NCI-H1694 (cell line): ENCODE measurements around the gene CAMK2N2.

Source experiments
- DNase-seq: peaks from one replicate; lab custom pipeline; 2025; lab: John Stamatoyannopoulos, UW

Gene CAMK2N2

DNA sequence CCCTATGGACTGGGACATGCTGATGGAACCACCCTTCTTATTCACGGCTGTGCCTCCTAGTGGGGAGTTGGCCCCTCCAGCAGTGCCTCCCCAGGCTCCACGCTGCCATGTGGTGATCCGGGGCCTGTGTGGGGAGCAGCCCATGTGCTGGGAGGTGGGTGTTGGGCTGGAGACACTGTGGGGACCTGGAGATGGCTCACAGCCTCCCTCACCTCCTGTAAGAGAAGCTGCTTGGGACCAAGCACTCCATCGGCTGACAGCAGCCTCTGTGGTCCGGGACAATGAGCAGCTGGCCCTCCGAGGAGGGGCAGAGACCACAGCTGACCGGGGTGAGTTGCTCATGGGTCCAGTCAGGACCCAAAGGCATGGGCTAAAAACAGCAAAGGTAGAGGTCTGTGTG is 21.6 kb downstream of the CAMK2N2 start:
- no peak for DNase-seq

DNA sequence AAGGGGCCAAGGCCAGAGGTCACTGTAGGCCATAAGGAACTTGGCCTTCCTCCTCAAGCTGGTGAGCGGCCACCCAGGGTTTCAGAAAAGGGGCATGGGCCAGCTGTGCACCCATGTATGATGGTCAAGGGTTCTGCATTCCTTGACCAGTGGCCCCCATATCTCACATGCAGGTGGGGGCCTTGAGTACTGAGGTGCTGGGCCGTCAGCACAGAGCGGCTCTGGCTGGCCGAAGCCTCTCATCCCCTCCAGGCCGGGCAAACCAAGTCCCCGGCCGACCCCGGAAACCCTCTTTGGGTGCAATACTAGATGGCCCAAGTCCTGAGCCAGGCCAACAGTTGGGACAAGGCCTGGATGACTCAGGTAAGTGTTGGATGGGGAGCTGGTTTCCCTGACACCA is 22.1 kb downstream of the CAMK2N2 start:
- DNase-seq, result no peak

DNA sequence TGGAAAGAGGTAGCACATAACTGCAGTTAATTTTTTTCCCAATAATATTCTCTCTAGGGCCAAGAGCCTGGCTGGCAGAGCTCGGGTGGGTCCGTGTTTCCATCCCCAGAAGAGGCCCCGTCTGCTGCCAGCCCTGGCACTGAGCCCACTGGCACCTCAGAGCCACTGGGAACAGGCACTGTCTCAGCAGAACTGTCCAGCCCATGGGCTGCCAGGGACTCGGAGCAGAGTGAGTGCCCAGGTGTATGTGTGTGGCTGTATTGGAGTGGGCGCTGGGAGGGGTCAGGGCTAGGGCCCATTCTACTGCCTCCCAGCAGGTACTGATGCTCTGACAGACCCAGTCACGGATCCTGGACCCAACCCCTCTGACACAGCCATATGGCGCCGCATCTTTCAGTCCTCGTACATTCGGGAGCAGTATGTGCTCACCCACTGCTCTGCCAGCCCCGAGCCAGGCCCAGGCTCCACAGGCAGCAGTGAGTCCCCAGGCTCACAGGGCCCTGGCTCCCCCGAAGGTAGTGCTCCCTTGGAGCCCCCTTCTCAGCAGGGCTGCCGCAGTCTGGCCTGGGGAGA is 23.0 kb downstream of the CAMK2N2 start:
- DNase-seq, result peak; percentile 55

DNA sequence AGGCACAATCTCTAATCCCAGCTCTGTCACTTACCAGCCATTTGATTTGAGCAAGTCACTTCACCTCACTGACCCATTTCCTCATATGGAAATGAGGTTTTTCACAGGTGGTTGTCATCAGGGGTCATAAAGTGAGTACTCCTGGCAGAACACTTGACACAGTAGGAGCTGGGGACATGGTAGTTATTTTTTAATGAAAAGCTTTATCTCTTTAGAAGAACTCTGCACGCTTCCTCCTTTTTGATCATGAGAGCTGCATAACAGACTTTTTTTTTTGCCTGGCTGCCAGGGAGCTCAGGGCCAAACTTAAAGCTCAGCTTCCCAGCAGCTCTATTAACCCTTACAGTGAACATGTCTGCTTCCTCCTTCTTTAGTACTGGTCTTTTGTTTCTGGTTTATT is 23.5 kb downstream of the CAMK2N2 start:
- DNase-seq, result peak; percentile 41

DNA sequence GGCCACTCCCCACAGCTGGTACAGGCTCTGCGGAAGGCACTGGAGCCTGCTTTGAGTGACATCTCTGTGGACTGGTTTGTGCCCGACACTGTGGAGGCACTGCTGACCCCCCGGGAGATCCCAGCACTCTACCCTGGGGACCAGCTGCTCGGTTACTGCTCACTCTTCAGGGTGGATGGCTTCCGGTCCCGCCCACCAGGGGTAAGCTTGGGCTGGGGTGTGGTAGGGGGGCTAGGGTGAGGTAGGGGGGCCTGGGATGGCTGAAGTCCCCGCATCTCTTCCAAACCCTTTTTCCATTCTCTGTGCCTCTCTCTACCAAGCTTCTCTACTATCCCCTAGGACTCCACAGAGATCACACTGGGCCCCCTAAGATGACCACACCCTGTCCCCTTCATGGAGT is 24.1 kb downstream of the CAMK2N2 start:
- no peak for DNase-seq

DNA sequence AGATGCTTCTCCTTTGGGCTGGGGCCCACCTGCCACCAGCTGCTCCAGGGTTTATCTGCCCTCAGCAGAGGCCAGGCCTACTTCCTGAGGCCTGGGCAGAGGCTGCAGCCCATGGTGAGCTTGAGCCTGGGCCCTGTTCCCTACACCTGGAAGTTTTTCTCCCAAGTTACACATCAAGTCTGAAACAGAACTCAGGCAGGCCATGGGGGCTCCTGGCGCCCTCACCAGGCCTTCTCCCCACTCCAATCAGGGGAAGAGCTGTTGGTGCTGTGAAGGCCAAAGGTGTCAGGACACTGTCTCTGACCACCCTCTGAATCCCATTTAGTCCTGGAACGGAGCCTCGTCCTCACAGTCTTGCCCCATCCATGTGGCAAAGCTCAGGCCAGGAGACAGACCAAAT is 24.7 kb downstream of the CAMK2N2 start:
- DNase-seq, result no peak

DNA sequence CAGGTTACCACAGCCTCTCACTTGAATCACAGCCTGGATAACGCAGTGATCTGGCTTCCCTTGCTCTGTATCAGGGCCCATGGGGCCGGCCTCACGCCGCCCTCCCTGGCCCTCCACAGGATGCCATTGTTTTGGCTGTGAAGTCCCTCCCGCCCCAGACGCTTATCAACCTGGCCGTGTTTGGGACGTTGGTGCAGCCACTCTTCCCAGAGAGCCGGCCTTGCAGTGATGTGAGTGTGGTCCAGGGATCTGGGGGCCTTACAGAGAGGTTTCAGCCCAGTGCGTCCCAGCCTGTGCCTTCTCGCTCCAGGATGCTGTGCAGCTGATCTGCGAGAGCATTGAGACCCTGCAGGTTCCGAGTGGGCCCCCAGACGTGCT is 25.3 kb downstream of the CAMK2N2 start:
- DNase-seq, result no peak

DNA sequence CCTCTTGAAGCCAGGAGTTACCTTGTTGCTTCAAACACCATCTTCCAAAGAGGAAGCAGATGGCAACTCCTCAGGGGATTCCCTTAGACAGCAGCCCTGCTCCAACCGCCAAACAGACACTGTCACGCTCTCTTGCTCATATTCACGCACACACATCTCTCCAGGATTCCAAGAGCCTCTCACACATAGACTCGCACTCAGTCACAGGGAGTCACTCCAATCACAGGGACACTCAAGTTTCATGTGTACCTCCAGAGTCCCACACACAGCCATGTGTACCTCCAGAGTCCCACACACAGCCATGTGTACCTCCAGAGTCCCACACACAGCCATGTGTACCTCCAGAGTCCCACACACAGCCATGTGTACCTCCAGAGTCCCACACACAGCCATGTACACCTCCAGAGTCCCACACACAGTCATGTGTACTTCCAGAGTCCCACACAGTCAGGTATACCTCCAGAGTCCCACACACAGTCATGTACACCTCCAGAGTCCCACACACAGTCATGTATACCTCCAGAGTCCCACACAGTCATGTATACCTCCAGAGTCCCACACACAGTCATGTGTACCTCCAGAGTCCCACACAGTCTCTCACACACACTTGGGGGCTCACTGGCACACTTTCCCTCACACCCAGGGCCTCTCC is 25.8 kb downstream of the CAMK2N2 start:
- DNase-seq, result peak; percentile 71

DNA sequence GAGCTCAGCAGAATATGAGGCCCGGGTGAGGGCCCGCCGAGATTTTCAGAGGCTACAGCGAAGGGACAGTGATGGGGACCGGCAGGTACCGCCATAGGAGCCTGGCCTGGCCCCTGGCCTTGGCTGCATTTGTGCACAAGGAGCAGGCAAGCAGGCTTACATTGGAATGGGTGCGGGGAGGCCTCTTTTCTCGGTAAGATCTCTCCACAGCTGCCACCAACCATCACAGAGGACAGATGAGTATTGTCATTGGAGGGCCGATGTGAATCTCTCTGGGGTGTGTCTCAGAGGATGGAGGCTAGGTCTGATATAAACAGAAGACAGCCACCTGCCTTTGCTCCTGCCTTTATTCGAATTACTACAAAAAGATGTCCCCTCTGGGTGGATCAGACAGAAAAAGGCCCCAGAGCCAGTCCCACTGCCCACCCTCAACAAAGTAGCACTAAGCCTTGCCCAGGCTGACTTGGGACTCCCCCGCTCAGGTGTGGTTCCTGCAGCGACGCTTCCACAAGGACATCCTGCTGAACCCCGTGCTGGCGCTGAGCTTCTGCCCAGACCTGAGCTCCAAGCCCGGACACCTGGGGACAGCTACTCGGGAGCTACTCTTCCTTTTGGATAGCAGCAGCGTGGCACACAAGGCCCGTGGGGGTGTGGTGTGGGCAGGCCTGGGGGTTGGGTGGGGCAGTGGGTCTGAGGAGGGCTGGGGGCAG is 26.5 kb downstream of the CAMK2N2 start:
- no peak for DNase-seq

DNA sequence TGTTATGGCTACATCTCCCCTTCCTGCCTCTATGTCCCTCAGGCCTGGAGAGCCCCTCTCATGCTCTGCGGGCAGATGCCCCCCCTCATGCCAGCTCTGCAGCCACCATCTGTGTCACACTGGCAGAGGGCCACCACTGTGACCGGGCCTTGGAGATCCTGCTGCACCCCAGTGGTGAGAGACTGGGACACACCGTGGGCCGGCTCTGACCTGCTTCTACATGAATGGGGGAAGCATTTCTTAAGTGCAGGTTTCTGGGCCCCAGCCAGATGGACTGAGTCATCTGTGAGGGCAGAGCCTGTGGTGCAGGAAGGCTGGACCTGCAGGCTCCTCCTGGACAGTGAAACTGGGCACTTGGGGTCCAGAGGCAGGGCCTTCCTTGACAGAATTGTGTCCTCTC is 27.1 kb downstream of the CAMK2N2 start:
- DNase-seq, result no peak

DNA sequence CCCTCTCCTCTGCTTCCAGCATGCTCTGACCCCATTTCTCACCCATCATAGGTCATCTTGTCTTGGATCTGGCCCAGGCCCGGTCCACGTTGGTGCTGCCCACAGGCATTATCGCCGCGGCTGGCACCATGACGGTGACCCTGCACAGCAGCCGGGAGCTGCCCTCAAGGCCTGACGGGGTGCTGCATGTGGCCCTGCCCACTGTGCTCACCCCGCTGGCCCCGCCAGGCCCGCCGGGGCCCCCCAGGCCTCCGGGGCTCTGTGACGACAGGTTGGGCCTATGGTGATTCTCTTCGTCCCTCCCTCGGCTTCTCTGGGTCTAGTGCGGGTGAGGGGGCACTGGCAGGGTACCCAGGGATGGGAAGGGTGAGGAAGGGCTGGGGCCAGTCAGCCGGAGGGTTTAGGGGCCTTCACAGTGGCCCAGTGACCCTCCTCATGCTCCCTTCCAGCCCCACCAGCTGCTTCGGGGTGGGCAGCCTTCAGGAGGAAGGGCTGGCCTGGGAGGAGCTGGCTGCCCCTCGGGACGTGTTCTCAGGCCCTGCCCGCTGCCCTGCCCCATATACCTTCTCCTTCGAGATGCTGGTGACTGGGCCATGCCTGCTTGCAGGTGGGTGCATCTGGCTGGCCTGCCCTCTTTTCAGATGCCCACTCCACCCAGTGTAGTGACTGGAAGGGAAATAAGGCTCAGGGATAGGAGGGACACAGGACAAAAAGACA is 28.1 kb downstream of the CAMK2N2 start:
- no peak for DNase-seq

DNA sequence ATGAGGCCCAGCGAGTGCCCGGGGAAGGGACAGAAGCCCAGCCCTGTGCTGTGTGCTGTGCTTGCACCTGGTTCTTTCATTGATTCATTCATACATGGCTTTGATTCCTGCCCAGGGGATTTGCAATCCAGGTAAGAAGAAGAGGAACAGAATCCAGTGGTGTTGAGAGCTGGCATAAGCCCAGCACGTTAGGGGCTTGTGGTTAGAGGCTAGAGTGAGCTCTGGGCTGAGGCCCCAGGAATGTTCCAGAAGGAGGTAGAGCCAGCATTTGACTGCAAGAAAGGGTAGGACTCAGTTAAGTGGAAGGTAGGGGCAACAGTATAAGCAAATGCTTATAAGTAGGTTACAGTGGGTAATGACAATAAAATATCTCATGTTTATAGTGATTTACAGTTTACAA is 29.7 kb downstream of the CAMK2N2 start:
- no peak for DNase-seq

DNA sequence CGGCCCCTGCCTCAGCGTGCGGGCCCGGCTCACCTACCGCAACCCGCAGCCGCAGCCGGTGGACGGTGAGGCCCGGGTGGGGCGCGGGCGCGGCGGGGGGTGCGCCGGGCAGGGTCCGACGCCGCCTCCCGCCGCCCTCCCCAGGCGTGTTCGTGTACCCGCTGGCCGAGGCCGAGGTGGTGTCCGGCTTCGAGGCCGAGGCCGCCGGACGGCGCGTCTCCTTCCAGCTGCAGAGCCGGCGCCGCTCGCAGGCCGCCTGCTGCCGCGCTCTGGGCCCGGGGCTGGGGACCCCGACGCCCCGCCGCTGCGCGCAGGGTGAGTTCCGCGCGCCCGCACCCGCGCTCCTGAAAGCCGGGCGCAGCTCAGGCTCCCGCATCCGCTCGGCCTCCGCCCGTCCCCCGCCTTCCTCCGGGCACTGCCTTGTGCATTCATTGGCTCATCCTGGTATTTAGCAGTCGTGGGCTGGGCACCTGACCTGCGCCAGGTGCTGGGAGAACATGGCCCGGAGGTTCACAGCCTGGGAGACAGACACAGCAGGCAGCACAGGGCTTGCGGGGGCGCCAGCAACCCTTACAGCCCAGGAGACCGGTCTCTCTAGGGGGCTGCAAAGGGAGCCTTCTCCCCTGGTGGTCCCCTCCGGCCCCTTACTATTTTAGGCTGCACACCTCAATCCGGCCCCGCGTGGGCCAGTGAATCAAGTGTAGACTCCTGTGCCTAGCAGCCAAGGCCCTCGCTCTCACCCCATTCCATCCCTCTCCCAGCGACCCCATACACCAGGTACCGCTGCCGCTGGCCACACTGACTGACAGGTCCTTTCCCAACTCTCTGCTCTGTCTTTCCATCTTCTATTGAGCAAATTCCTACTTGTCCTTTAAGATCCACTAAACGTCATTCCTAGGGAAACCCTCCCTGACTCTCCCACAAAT is 30.5 kb downstream of the CAMK2N2 start:
- DNase-seq, result no peak

DNA sequence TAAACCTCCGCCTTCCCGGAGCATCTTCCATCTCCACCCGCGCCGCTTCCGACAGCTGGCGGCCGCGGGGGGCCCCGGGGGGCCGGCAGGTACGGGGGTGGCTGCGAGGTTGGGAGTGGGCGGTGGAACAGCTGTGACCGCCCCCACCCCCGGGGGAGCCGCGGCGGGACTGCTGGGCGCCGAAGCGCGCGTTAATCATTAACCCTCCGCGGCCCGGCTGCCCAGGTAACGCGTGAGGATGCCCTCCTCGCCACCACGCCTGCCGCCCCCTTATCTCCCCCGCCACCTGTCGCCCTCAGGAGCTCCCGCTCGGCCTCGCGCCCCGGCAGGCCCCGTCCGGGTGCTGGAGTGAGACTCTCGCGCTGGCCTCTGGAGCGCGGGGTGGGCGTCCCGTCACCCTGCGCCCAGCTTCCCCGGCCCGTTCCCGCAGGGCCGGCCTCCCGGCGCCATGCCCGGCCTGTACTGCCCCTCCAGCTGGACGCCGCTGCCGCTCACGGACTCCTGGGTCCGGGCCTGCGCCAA is 31.2 kb downstream of the CAMK2N2 start:
- DNase-seq, result no peak

DNA sequence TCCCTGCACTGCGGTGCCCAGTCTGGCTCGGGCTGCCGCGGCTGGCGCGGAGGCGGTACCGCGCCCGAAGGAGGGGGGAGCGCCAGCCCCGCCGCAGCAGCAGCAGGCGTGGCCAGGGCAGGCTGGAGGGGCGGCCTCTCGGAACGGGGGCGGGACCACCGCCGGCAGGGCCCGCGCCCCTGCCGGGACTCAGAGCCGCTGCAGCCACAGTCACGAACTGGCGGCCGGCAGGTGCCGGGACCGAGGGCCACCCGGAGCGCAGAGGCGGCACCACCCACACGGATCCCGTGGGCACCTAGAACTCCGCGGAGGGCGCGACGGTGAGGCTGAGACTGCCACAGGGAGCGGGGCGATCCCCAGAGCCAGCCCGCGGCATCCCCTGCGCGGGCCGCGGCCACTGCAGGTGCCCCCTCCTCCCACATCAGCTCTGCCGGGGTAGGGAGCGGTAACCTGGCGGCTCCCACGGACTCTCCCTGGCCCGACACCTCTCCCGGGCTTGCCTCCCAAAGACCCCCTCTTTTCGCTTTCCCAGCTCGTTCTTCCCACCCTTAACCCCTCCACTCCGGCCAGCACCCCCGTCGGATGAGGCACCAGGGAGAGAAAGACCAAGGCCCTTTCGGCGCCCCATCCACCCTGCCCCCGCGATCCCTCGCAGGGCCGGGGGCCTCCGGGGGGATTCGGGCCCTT is 31.8 kb downstream of the CAMK2N2 start, which contains the start of gene VWA5B2:
Gene VWA5B2, plus strand, starts transcription at position 192 of the 687 bp plus-strand sequence. CDS start 944 bp downstream, outside the sequence.
- DNase-seq, result peak; percentile 55

DNA sequence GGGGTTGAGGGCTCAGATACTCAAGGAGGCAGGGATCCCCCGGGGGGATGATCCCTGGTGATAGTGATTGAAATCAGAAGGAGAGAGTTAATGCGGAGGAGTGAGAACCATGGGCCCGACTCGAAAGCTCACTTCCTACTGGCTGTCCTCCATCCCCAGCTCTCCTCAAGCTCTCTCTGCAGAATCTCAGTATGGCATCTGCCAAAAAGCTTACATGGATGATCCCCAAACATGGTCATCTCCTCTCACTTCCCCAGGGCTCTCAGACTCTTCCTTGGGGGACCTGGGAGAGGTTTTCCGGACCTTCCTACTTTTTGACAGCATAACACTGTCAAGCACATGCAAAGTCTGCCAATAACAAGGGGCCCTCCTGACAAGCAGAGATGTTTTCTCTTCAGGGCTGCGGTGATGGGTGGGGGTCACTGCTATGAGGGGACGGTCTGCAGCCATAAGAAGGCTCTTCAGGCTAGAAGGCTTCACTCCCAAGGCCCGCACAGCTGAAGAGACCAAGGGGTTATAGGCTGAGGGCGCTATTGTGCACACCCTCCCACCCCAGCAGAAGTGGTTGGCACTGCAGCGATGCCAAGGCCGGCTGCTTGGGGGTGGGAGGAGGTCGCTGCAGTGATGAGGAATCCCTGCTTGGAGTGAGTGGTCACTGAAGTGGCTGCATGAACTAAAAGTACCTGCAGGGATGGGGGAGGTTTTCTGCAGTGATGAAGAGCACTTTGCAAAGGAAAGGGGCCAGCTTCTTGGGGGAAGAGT is 32.8 kb downstream of the CAMK2N2 start:
- DNase-seq, result no peak

DNA sequence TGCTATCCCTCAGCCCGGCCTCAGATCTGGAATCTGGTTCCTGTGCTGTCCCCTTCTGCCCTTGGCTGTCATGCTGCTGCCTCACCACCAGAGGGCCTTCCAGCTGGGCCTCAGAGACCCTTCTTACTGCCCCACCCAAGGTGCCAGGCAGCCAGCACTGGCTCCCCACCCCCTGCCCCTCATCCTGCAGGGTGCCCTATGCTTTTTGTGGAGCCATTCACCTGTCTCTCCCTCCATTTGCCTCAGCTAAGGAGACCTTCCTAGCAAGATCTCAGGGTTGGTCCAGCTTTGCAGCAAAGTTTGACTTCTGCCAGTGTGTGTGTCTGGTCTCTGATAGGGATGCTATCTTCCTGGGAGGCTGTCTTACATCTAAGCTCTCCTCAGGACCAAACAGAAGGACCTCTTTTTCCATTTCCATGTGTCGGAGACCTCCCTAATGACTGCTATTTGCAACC is 33.8 kb downstream of the CAMK2N2 start:
- peak; percentile 51 for DNase-seq

DNA sequence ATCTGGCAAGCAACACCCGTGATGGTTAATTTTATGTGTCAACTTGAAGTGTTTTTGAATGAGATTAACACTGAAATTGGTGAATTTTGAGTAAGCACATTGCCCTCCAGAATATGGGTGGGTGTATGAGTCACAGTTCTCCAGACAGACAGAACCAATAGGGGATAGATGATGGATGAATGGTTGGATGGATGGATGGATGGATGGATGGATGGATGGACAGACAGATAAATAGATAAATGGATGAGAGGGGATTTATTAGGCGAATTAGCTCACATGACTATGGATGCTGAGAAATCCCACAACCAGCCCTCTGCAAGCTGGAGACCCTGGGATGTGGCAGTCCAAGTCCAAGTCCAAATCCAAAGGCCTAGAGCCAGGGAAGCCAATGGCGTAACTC is 37.4 kb downstream of the CAMK2N2 start:
- DNase-seq, result no peak

DNA sequence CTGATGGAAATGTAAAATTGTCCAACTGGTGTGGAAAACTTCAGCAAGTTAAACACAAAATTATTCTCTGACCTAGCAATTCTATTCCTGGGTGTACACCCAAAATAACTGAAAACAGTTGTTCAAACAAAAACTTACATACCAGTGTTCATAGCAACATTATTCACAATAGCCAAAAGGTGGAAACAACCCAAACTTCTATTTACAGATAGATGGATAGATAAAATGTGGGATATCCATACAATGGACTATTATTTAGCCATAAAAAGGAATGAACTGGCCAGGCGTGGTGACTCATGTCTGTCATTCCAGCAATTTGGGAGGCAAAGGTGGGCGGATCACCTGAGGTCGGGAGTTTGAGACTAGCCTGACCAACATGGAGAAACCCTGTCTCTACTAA is 38.8 kb downstream of the CAMK2N2 start:
- DNase-seq, result no peak

DNA sequence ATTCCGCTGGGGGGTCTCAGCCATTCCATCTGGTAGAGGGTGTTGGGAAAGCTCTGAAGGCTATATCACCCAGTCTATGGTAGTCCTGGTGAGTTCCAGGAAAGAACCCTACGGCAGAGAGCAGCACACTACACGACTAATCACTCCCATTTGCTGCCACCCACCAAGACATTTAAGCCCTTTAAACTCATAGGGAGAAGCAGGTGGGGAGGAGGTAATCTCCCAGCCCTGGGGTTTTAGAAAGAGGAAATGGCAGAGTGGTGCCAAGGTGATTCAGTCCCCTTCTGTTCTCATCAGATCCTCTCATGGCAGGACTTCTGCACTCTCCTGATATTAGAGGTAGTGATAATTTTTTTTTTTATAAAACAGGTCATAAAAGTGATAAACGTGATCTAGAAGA is 42.5 kb downstream of the CAMK2N2 start:
- no peak for DNase-seq
